ENCODE data around the gene HSPA4.
"Not testable (repeated sequence)": the region's sequence is repeated elsewhere in the genome, so short reads cannot be mapped to it uniquely, and the experiment has no call there.

Gene HSPA4

DNA sequence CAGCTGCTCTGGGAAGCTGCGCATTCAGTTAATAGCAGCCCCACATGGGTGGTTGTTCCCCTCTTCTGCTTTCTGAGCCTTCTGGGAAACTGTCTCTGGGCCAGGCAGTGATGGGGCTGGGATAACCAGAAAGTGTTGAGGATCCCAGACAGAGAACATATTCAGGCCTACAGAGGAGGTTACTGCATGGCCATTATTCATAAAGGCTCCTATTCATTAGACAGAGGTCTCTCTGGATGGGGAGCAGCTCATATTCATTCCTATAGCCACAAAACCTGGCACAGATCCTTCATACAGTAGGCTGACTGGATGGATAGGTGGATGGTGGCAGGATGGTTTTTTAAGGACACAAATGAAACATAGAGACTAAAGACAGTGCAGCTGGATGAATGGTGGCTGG is 76.3 kb downstream of the HSPA4 start:
- no peak for DNase-seq

- no peak for DNase-seq
Observed at GRCh38 chr5:133129289-133129688, 77.5 kb downstream of the HSPA4 start.

DNA sequence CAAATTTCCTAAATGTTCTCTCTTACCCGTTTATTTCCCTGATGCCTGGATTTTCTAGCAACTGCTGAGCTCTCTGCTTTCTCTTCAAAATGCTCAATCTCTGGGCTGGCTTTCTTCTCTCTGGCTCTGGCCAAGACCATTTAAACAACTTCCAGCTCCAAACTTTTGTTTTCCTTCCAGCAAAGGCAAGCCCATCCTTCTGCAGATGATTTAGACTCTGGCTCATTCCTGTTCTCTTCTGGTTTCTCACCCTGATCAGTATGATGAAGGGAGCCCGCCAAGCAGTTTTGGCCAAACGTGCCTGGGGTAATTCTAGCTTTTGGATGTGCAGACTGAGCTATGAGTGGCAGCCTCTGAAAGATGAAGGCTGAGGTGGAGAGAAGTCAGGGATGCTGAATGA is 78.1 kb downstream of the HSPA4 start:
- no peak for DNase-seq

- DNase-seq, result peak; percentile 69
Observed at GRCh38 chr5:133130387-133131118, 78.7 kb downstream of the HSPA4 start.

DNA sequence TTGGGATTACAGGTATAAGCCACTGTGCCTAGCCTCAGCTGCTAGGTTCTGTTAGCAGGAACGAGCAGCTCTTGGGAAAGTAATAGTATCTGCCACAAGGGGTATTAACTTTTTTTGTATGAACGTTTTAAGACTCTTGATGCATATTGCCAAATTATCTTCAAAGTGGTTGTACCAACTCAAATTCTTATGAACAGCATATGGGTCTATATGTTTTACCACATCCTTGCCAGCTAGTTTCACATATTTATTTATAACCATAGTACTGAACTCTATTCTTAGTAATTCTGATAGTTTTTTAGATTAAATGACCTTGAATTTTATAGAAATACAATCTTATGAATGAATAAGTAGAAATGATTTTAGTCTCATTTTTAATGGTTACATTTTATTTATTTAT is 80.9 kb downstream of the HSPA4 start:
- DNase-seq, result no peak

GRCh38 chr5:133133241-133133640 is 81.4 kb downstream of the HSPA4 start:
- not testable (repeated sequence) for DNase-seq

- DNase-seq, result not testable (repeated sequence)
Observed at GRCh38 chr5:133136890-133137289, 85.1 kb downstream of the HSPA4 start.

GRCh38 chr5:133140311-133140710 is 88.5 kb downstream of the HSPA4 start:
- DNase-seq, result no peak

DNA sequence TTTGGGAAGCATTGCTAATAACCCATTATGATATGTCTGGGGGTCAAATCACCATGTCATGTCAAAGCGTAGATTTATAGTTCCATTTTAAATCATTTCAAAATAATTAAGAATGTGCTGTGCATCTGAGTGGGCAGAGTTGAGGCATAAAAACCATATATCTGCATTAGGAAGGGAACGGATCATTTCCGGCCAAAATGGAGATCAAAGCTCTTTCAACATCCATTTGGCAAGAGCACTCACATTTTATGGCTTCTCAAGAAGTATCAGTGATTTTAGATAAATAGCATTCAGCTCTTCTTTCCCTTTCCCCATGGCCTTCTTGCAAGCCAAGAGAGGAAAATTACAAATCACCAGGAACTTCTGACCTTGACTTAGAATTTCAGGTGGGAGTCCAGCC is 89.9 kb downstream of the HSPA4 start:
- DNase-seq, result no peak

- DNase-seq, result no peak
Observed at GRCh38 chr5:133142782-133143181, 91.0 kb downstream of the HSPA4 start.

DNA sequence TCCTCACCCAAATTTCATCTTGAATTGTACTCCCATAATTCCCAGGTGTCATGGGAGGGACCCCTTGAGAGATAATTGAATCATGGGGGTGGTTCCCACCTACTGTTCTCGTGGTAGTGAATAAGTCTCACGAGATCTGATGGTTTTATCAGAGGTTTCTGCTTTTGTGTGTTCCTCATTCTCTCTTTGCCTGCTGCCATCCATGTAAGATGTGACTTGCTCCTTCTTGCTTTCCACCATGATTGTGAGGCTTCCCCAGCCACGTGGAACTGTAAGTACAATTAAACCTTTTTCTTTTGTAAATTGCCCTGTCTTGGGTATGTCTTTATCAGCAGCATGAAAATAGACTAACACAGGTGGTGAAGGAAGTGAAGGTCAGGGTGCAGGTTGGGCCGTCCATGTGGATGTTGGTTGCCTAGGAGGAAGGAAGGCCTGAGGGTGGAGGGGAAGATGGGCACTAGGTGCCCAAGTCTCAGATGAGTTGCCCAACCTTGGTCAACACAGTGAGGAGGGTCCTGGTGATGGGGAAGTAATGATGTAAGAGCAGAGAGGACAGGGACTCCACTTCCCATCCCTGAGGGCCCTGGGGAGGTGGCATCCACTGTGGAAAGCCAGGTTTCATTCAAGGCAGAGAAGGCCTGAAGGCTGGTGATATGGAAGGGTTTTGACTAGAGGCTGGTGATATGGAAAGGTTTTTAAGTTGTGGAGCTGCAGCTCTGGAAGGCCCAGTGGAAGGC is 92.6 kb downstream of the HSPA4 start:
- no peak for DNase-seq

GRCh38 chr5:133145436-133146170 is 93.8 kb downstream of the HSPA4 start:
- peak; percentile 81 for DNase-seq

- no peak for DNase-seq
Observed at GRCh38 chr5:133147411-133147810, 95.6 kb downstream of the HSPA4 start.

DNA sequence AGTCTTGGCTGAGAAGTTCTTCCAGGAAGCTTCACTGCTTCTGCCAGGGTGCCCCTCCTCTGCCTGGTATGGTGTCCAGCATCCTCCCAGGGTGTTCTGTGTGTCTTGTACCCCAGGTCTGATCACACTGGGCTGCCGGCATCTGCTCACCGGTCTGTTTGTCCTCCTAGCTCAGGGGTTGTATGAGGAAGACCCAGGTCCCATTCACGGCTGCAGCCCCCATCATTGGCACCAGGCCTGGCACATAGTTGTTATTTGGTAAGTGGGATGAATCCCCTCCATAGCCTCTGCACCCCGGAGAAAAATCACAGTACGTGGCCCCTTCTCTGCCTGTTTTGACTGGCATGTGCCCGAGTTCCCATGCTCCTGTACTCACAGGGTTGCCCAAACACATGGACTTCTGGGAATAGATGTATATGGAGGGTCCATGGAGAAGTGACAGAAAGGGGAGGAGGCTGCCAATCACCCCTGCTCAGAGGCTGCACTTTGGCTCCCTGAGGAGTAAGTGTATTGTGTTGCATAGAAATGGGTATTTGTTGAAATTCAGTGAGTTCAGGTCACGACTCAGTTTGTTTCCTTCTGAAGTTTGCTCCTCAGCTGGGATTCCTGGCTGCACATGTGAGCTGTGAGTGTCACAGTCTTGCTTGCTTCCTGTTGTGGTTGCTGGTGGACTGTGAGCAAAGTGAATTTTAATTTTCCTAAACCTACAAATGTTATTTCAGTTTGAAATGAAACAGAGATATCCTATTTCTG is 96.2 kb downstream of the HSPA4 start:
- peak; percentile 23 for DNase-seq

- peak; percentile 96 for DNase-seq
Observed at GRCh38 chr5:133149345-133149744, 97.5 kb downstream of the HSPA4 start.

DNA sequence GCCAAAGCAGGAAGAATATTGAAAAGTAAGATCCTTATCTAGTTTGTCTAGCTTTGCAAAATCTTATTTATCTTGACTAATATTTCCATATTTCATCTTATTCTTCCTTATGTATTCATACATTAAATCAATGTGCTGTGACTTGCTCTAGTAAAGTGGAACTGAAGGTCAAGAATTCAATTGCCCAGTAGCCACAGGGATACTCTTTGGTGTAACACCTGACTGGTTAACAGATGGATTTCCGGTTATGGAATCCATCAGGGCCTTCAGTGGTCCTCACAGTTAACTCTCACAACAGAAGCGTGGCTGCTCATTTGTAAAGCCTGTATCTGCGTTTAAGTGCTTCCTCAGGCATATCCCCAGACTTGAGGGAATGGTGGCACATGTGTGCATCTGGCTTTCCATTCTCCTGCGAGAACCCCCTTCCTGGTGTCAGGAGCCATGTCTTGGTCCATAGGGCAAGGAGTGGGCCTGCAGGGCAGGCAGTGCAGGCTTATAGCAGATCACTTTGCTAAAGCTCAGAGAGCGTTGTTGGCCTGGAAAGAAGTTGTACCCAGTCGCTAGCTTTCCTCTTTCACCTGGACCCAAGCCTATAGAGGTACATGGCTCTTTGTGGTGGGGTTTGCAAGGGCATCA is 99.2 kb downstream of the HSPA4 start:
- no peak for DNase-seq

DNA sequence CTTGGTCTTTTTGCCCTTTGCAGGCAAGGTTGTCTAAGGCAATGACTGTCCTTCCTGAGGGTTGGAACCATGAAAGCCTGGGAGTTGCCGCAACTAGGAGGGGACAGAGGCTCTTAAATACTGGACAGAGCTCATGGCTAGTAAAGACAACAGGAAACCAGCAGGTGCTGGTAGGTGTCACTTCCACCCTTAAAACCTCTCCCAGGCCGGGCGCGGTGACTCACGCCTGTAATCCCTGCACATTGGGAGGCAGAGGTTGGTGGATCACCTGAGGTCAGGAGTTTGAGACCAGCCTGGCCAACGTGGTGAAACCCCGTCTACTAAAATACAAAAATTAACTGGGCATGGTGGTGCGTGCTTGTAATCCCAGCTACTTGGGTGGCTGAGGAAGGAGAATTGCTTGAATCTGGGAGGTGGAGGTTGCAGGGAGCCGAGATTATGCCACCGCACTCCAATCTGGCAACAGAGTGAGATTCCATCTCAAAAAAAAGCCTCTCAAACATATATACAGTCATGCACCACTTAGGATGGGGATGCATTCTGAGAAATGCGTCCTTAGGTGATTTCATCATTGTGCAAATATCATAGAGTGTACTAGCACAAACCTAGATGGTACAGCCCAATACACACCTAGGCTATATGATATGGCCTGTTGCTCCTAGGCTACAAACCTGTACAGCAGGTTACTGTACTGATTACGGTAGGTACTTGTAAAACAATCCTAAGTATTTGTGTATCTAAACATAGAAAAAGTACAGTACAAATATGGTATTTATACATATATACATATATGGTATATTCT is 102.7 kb downstream of the HSPA4 start:
- DNase-seq, result peak; percentile 19

DNA sequence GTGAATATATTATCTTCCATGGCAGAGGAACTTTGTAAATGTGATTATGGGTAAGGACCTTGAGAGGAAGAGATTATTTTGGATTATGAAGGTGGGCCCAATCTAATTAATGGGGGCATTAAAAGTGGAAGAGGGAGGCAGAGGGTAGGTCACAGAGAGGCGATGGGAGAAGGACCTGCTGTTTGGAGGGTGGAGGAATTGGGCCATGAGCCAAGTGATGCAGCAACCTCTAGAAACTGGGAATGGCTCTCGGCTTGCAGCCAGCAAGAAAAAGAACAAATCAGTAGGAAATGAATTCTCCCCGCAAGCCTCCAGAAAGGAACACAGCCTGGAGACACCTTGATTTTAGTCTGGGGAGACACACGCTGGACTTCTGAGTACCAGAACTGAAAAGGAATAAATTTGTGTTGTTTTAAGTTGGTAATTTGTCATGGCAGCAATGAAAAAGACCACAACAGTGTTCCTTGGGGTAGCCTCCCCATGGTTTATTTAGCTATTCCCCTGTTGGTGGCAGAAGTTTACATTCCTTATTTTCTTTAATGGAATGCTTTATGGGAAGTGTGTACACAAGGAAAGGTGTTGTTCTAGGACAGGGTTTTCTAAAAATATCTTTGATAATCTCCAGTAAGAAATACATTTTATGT is 103.6 kb downstream of the HSPA4 start:
- peak; percentile 82 for DNase-seq
